ENCODE results near the gene PCSK5. TPM values are rescaled to one million over a fixed set of nuclear protein-coding genes. Genes with fewer than 3 reads are reported as not detected.

The PCSK5 gene
- total and polyA plus RNA-seq, 2 donors (not counting 3 experiments of a cell fraction or from before 2014, with no cell fraction given): 2.6 to 4.8 TPM

GRCh38 chr9:75870450-75870849 is 20.0 kb upstream of the PCSK5 start:
- intact Hi-C loops (cut with micrococcal nuclease): no loop called here
- no peaks in the 10 kb centered on the region for H3K9me3 ChIP-seq (replicated peaks; ENCODE audit: control insufficient read depth, insufficient read depth, low read length)
- POLR2A ChIA-PET: no interaction called here
- no peak overlapping the region for H2AFZ ChIP-seq (ENCODE audit: low read depth, low read length)
- no peak overlapping the region for H3K9ac ChIP-seq (replicated peaks; ENCODE audit: extremely low read depth, insufficient read depth, low read length)
- H3K4me2 ChIP-seq (ENCODE audit: insufficient read depth, low read length): no peak overlapping the region
- H3K79me2 ChIP-seq (ENCODE audit: control insufficient read depth, insufficient read depth, low read length): no peaks in the 10 kb centered on the region
- TF ChIP-seq EZH2 (IDR thresholded peaks at IDR 0.05; ENCODE audit: borderline replicate concordance, low read depth, low read length, severe bottlenecking) (no peak), MAX (IDR thresholded peaks at IDR 0.05; ENCODE audit: insufficient read depth, insufficient read length) (no peak), MYC (IDR thresholded peaks at IDR 0.05; ENCODE audit: low read depth, low read length) (no peak), JUN (IDR thresholded peaks at IDR 0.05; ENCODE audit: borderline replicate concordance, insufficient read depth, insufficient read length, low read depth) (no peak), POLR2A (IDR thresholded peaks at IDR 0.05; ENCODE audit: low read depth, low read length) (no peak), CTCF (IDR thresholded peaks at IDR 0.05; ENCODE audit: extremely low read depth in 1 of 2, insufficient read depth in 1 of 2, low read depth in 1 of 2, low read length in 2 of 2) (no peak), GATA2 (IDR thresholded peaks at IDR 0.05; ENCODE audit: insufficient read depth, insufficient read length, low read depth, low read length) (no peak), POLR2AphosphoS5 (IDR thresholded peaks at IDR 0.05; ENCODE audit: insufficient read depth, low read depth, low read length) (no peak), FOS (IDR thresholded peaks at IDR 0.05; ENCODE audit: borderline replicate concordance, insufficient read depth, low read length) (no peak)
- H3K27me3 ChIP-seq (ENCODE audit: control insufficient read depth in 2 of 2, insufficient read depth in 2 of 2, low read length in 2 of 2): peaks cover 4 to 5% of the 10 kb centered on the region in 2 experiments
- no peak for DNase-seq (ENCODE audit: low read depth, low spot score)
- CTCF ChIA-PET: no interaction called here
- no peaks in the 10 kb centered on the region for H3K4me1 ChIP-seq (ENCODE audit: control insufficient read depth, extremely low read depth, insufficient read depth, low read length)
- BruUV-seq (replicated peaks): no TSS peak
- no peak overlapping the region for H3K4me3 ChIP-seq (replicated peaks in 1 of 3; ENCODE audit: insufficient read depth in 1 of 3, low read depth in 1 of 3, low read length in 3 of 3)
- H3K36me3 ChIP-seq (ENCODE audit: control insufficient read depth in 2 of 2, extremely low read depth in 1 of 2, insufficient read depth in 2 of 2, low read length in 2 of 2): no peaks in the 10 kb centered on the region
- no peak overlapping the region for H3K27ac ChIP-seq (ENCODE audit: insufficient read depth, low read depth, low read length)
- no peak for FAIRE-seq
- dilution Hi-C loops (cut with MboI; ENCODE audit: extremely low pct_ligation_motif_present, low sequenced_read_pairs): no loop called here
- no peaks in the 10 kb centered on the region for H3K9me1 ChIP-seq (replicated peaks; ENCODE audit: control insufficient read depth, extremely low read depth, insufficient read depth, low read length)
- H4K20me1 ChIP-seq (replicated peaks; ENCODE audit: control insufficient read depth, extremely low read depth, insufficient read depth, low read length): no peaks in the 10 kb centered on the region
